Mucosa of descending colon (tissue), 3 donors: ENCODE data around the gene SCTR. TPM values are rescaled to one million over a fixed set of nuclear protein-coding genes. Genes with fewer than 3 reads are reported as not detected.
A peak's percentile ranks its signal among the peaks of the same experiment; 100 is the strongest.

Experiments used
- ATAC-seq: fragments of 200-7000 bp; cut with Tn5 transposase; one replicate; pipeline ENCODE4 v1.9.1; 2020; ENCODE audit warnings: mild to moderate bottlenecking, moderate library complexity
- DNase-seq, 3 donors: peaks; one replicate each; pipeline ENCODE4 v3.0.0-alpha.2; 2020
- H3K36me3 ChIP-seq: fragments of 200-600 bp; one replicate; pipeline ENCODE4 v1.8.0; 2021; ENCODE audit warnings: low read depth, mild to moderate bottlenecking
- H3K4me1 ChIP-seq: fragments of 200-600 bp; one replicate; pipeline ENCODE4 v1.8.0; 2021; ENCODE audit warnings: low read depth, mild to moderate bottlenecking
- H3K4me3 ChIP-seq: fragments of 200-600 bp; one replicate; pipeline ENCODE4 v1.8.0; 2021; ENCODE audit warnings: mild to moderate bottlenecking
- H3K9me3 ChIP-seq: fragments of 200-600 bp; one replicate; pipeline ENCODE4 v1.8.0; 2021; ENCODE audit warnings: mild to moderate bottlenecking
- intact Hi-C, 2 donors: fragments of 100-400 bp; cut with DNase I in 1 of 2; cut with micrococcal nuclease in 1 of 2; formaldehyde crosslinking; loops; one replicate each; pipeline versions ENCODE4 v1.11.0 to v1.11.1; 2022; cut with DNase I, micrococcal nuclease
- total RNA-seq, 3 donors: library from RNA; stranded (reverse); fragmentation: NEBNext Ultra II Directional in 2 of 3; extraction: Animal tissue kit (Norgen Biotek cat#: 25700) in 2 of 3; gene quantifications; one replicate each; pipeline versions ENCODE4 v1.2.1 to v1.2.4, GENCODE V29; 2021 to 2023
- TF ChIP-seq, protein P1 (sequence below): fragments of 200-600 bp; IDR thresholded peaks from one replicate; pipeline ENCODE4 v1.8.0; 2022; ENCODE audit warnings: antibody characterized with exemption, mild to moderate bottlenecking
- donor health status: DM: no; HTN: no; CAD: no; lungs with moderate emphysema.
- donor health status: DM: no; HTN: no; CAD: no.
- donor health status: DM: no; HTN: yes; CAD: no.

Gene SCTR
- total RNA-seq, 3 donors from 2014 or later = 0.25 to 0.32 TPM; not detected in 1

- ATAC-seq (peak; percentile 72), DNase-seq (peak in 2 of 3 donors; percentile 58 to 60)
- H3K4me1 ChIP-seq = peaks cover 40% of the 10 kb centered on the region
- intact Hi-C loops = no loop called here
- H3K36me3 ChIP-seq = no peaks in the 10 kb centered on the region
- no peak overlapping the region for H3K4me3 ChIP-seq
- TF ChIP-seq, protein P1, sequence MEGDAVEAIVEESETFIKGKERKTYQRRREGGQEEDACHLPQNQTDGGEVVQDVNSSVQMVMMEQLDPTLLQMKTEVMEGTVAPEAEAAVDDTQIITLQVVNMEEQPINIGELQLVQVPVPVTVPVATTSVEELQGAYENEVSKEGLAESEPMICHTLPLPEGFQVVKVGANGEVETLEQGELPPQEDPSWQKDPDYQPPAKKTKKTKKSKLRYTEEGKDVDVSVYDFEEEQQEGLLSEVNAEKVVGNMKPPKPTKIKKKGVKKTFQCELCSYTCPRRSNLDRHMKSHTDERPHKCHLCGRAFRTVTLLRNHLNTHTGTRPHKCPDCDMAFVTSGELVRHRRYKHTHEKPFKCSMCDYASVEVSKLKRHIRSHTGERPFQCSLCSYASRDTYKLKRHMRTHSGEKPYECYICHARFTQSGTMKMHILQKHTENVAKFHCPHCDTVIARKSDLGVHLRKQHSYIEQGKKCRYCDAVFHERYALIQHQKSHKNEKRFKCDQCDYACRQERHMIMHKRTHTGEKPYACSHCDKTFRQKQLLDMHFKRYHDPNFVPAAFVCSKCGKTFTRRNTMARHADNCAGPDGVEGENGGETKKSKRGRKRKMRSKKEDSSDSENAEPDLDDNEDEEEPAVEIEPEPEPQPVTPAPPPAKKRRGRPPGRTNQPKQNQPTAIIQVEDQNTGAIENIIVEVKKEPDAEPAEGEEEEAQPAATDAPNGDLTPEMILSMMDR = no peak
- H3K9me3 ChIP-seq = no peaks in the 10 kb centered on the region
Observed at GRCh38 chr2:119435081-119435952, 89.0 kb downstream of the SCTR start.

DNA sequence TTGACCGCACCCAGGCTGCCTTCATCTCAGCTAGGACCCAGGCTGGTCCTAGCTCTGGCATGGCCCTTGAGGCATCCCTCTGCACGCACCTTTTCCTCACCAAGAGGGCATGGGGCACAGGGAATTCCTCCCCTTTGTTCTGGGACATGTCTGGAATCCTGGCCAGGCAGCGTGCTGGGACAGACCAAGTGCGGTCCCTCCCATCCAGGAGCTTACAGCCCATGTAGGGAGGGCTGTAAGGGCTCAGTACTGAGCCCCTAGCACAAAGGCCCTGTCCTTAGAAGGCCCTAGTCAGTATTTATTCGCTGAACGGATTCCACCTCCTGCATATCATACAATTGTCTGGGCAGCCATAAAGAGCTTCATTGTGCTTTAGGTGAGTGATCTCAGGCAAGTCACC is 89.6 kb downstream of the SCTR start:
- Histone ChIP-seq H3K4me1 (peaks cover 46% of the 10 kb centered on the region), H3K9me3 (no peaks in the 10 kb centered on the region), H3K4me3 (no peak overlapping the region), H3K36me3 (no peaks in the 10 kb centered on the region)
- DNase-seq (no peak), ATAC-seq (peak; percentile 2)
- intact Hi-C loops = no loop called here
- TF ChIP-seq, protein P1 = no peak

GRCh38 chr2:119433636-119434327 is 90.5 kb downstream of the SCTR start:
- DNase-seq (peak in 1 of 3 donors; percentile 57), ATAC-seq (peak; percentile 61)
- H3K4me3 ChIP-seq = no peak overlapping the region

DNA sequence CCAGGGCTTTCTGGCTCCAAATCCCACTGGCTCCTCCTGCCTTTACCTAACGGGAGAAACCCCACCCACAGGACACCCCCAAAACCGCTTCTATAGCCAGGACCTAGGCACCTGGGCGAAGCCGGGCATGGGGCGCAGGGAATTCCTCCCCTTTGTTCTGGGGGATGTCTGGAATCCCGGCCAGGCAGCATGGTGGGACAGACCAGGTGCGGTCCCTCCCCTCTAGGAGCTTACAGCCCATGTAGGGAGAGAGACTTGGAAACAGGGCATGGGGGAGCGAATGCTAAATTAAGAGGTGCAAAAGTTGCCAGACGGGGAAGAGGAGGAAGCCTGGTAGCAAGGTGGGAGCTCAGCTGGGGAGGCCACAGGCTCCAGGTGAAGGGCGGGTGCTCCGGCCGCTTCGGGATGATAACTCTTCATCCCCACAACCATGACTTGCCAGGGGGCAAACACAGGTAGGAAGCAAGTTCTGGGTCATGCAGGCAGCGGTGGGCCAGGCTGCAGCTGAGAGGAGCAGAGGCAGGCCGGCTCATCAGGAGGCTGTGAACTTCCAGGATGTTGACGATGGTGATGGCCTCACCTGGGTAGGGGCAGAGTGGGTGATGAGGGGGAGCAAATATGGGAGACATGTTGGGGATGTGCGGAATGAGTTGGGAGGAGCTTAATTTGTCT is 91.3 kb downstream of the SCTR start:
- no peaks in the 10 kb centered on the region for H3K9me3 ChIP-seq
- H3K4me3 ChIP-seq = no peak overlapping the region
- H3K4me1 ChIP-seq = peaks cover 60% of the 10 kb centered on the region
- H3K36me3 ChIP-seq = no peaks in the 10 kb centered on the region
- no peak for ATAC-seq
- intact Hi-C loops = no loop called here
- DNase-seq = peak in 1 of 3 donors; percentile 40
- TF ChIP-seq, protein P1 = no peak

More at GRCh38 chr2:119433636-119434327, 90.5 kb downstream of the SCTR start:
- TF ChIP-seq, protein P1 = no peak
- no peaks in the 10 kb centered on the region for H3K9me3 ChIP-seq
- peaks cover 53% of the 10 kb centered on the region for H3K4me1 ChIP-seq
- no peaks in the 10 kb centered on the region for H3K36me3 ChIP-seq
- intact Hi-C loops = no loop called here

GRCh38 chr2:119431976-119432850 is 92.1 kb downstream of the SCTR start:
- H3K4me3 ChIP-seq = peak overlapping the region; percentile 25
- no peaks in the 10 kb centered on the region for H3K9me3 ChIP-seq
- DNase-seq = peak in 1 of 3 donors; percentile 63
- TF ChIP-seq, protein P1 = no peak
- H3K4me1 ChIP-seq = peaks cover 68% of the 10 kb centered on the region
- H3K36me3 ChIP-seq = no peaks in the 10 kb centered on the region
- no peak for ATAC-seq
- intact Hi-C loops = no loop called here
